HFF-Myc (cell line): ENCODE results near the gene SCRN1.

ENCODE experiments used
- DNase-seq: peaks from one replicate; pipeline ENCODE4 v3.0.0-alpha.2; 2011; ENCODE audit warnings: low read depth; ENCODE audit errors: extremely low read depth
- H3K4me3 ChIP-seq: replicated peaks from 2 replicates; pipeline ENCODE4 v1.5.1; 2011; ENCODE audit warnings: low read depth, mild to moderate bottlenecking, control low read depth, low read length
- TF ChIP-seq, protein P1 (sequence below): IDR thresholded peaks from 2 replicates; pipeline ENCODE4 v1.5.1; 2012; ENCODE audit warnings: mild to moderate bottlenecking, low read depth, low read length, control low read depth; ENCODE audit errors: missing control alignments

Gene SCRN1

DNA sequence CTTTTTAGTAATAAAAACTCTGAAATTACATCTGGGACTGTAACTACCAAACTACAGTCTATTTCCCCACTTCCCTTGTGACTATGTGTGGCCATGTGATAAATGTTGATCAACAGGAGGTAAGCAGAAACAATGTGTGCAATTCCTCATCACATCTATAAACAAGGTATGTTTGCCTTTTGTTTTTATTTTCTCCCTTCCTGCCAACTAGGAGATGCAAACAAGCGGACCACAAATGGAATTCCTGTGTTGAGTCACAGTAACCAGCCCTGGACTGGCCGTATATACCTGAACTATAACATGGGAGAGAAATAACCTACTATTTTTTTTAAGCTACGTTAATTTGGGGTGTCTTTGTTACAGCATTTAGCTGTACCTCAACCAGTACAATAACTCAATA lies 52.5 kb downstream of the SCRN1 start:
- DNase-seq = no peak
- TF ChIP-seq, protein P1, sequence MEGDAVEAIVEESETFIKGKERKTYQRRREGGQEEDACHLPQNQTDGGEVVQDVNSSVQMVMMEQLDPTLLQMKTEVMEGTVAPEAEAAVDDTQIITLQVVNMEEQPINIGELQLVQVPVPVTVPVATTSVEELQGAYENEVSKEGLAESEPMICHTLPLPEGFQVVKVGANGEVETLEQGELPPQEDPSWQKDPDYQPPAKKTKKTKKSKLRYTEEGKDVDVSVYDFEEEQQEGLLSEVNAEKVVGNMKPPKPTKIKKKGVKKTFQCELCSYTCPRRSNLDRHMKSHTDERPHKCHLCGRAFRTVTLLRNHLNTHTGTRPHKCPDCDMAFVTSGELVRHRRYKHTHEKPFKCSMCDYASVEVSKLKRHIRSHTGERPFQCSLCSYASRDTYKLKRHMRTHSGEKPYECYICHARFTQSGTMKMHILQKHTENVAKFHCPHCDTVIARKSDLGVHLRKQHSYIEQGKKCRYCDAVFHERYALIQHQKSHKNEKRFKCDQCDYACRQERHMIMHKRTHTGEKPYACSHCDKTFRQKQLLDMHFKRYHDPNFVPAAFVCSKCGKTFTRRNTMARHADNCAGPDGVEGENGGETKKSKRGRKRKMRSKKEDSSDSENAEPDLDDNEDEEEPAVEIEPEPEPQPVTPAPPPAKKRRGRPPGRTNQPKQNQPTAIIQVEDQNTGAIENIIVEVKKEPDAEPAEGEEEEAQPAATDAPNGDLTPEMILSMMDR = no peak
- H3K4me3 ChIP-seq = no peak overlapping the region

DNA sequence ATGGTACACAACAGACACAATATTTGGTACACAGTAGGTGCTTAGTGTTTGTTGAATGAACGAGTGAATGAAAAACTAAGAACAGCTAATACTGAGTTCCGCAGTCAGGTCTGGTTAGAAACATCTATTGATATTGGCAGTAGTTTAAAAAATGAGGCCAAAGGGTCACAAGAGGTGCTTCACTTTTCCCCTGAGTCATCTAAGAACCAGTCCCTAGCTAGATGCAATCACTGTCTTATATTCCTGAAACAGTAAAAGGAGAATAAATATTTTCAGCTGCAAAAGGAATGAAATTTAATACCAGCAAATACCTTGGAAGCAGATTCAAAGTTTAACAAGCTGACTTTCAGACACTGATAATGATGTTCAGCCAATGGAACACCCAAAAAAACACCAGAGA lies 54.5 kb downstream of the SCRN1 start:
- DNase-seq = no peak

DNA sequence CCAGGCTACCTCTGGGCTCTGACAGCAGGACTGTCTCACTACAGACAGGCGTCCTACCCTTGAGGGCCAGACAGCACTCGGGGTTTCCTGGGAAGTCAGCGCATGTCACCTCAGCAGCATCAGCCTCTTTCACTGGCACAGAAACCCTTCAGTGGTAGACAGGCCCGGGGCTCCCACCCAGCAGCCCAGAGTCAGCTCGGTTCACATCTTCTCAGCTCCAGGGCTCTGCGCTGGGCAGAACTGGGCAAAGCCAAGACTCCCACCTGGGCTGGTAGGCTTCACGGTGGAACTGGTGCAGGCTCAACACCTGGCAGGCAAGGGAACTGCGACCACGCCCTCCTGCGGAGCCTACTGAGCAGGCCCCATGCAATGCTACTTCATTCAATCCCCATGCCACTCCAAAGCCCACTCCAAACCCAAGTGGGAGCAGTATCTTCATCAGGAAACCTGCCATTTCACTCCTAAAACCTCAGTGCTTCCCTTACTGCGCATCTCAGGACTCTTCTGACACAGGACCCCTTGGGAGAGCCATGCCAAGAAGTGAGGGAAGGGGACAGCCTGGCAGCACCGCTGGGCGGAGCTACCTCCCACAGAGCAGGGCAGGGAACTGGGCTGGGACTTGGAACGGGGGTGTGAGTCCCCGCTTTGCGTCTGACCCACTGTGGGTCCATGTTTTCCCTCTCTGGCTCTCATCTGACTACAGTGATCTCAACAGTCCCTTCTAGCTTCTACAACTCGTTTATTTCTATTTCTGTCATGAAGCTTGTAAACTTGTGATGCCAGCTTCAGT lies 60.4 kb downstream of the SCRN1 start:
- TF ChIP-seq, protein P1 = no peak
- no peak overlapping the region for H3K4me3 ChIP-seq
- DNase-seq = no peak

More for the DNA sequence above, 54.5 kb downstream of the SCRN1 start:
- no peak overlapping the region for H3K4me3 ChIP-seq
- TF ChIP-seq, protein P1 = no peak

DNA sequence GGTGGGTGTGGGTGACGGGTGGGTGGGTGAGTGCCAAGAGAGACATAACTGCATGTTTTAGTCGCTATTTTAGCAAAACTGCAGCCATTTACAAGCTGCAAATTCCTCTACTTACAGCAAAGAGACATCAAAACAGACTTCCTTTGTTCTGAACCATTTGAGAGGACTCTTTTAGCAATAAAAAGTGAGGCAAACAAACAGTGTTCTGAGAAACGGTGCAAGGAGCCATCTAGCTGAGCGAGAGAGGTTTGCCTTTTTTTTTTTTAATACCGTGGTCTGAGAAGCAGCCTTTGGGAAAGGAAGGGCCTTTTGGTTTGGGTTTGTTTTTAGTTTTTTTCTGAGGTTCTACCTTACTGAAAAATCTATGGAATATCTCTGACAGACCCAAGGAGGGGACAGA lies 62.9 kb downstream of the SCRN1 start:
- DNase-seq = no peak
- no peak overlapping the region for H3K4me3 ChIP-seq
- TF ChIP-seq, protein P1 = no peak

DNA sequence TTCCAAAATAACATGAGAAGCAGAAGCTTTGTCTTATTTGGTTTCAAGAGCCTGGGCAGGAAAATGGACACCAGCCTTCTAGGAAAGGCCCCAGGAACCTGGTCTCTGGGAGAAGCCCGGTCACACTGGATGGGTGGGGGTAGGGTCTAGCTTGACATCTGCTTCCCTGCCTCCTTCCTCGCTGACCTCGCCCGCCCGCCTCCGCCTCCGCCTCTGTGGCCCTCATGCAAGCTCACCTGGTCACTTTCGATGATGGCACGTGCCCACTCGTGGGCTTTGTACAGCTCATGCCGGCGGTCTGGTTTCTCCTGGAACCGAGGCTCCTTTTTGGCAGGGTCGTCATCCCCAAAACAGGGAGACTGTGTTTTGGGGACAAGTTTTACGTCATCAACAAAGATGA lies 63.4 kb downstream of the SCRN1 start:
- TF ChIP-seq, protein P1 = no peak
- no peak overlapping the region for H3K4me3 ChIP-seq
- DNase-seq = no peak

DNA sequence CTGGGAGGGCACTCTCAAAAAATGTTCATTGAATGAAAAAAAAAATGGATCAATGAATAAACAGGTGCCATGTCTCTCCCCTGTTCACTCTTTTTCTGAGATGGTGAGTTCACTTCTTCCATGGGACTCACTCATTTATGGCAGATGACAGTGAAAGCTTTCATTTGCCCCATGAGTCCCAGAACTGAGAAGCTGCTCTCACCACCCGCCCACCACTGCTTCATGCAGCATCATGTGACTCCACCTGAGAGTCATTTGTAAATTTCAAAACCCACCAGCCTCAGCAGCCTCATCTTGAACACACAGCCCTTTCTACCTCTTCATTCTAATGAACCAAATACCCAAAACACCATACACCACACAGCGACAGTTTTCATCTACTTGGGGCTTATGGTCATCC lies 64.9 kb downstream of the SCRN1 start:
- TF ChIP-seq, protein P1 = no peak
- no peak for DNase-seq
- H3K4me3 ChIP-seq = no peak overlapping the region

DNA sequence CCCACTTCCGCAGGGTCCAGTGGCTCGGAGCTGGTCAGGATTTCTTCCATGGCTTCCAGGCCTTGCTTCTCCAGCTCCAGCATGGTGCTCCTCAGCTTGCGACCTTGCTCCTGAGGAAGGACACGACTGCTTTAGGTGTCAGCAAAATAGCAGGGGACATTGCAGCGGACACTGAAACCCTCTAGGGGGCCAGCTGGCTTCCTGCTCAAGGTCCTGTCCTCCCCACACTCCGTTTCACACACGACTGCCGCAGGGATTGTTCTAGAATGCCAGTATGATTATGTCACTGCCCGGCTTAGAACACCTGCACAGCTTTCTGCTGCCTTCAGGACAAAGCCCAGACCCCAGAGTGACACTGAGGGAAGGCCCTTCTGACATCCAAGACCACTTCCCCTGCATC lies 65.6 kb downstream of the SCRN1 start:
- DNase-seq = no peak
- no peak overlapping the region for H3K4me3 ChIP-seq
- TF ChIP-seq, protein P1 = no peak
